Epidermal melanocyte (primary cell): ENCODE measurements around the gene SNX8.

Source experiments
- DNase-seq: peaks from one replicate; pipeline ENCODE4 v3.0.0; 2011; ENCODE audit warnings: low spot score; ENCODE audit not compliant: insufficient read length

The SNX8 gene

DNA sequence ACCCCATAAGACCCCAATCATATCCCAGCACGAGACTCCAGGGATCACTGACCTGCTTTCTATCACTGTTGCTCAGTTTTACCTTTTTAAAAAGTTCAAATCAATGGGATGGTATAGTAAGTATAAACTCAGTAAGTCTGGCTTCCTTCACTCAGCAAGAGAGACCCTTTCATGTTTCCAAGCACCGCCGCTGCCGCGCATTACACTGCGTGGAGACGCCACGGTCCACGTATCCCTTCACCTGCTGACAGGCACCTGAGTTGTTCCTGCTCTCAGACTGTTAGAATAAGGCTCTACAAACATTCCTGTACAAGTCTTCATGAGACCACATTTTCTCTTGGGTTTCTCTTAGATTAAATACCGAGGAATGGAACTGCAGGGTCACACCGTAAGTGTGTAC, 109.8 kb downstream of the SNX8 start:
- DNase-seq = no peak

DNA sequence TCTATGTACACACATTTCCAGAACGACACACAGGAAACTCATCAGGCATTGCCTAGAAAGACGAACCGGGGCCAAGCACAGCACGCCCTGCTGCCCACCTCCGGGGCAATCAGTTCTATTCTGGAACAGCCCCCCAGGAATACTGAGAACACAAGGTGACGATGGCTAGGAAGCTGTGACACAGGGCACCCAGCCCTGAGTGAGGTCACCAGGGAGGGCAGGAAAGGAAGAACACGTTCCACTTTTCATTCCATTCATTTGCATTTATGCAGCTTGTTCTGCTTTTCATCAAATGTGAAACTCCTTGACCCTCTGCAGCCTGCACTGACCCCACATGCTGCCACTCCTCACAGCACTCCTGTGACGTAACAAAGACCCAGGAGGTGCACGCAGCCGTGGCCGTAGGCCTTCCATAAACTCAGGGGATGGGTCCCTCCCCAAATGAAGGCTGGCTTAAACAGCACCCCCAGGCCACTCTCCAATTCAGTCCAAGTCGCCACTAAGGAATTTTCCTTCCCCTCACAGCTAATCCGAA, 110.4 kb downstream of the SNX8 start:
- no peak for DNase-seq

DNA sequence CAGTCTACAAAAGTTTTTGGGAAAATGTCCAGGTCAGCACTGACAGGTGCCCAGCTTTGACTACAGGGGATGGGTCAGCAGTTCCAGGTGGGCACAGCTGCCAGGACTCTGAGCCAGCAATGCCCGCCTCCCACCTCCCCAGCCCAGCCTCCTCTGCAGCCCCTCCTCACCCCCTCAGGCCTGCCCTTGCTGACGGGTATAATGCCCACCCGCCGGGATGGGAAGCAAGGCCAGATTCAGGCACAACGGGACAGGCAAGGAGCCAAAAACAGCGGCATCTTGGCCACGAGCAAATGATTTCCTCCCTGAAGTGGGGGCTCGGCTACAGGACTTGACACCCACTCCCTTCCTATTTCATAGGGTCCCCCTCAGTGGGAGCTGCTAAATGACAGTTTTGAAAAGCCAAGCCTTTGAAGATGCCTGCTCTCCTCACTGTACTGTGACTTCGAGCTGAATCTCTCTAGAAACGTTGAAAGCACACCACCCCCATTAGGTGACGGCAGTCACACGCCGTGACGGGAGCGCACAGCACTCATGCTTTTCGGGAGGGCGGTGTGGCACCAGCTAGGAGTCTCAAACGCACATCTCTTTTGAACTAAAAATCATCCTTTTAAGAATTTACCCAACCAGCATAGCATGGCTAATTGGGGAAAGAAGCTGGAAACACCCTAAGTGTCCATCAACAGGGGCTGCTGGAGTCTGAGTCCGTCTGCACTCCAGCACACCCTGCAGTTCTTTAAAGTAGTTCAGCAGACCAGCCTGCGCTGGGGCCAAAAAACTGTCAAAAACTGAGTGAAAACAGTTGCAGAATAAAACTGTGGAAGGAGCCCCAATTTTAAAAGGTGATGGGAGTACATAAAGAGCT, 111.1 kb downstream of the SNX8 start:
- DNase-seq = no peak

DNA sequence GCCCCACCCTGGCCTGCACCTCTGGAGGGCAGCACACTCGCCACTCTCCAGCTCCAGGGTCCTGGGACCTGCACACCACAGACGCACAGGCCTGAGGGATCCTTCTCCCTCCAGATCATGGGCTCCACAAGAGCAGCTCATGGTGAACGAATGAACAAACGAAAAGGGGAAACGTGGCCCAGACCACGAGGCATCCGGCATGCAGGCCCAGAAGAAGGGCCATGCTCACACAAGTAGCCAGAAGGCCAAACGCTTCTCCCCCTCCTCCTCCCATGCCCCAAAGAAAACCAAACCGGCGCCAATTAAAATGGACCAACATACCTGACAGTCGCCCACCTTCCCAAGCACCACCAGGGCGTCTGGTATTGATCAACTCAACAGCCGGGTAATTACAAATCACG, 111.9 kb downstream of the SNX8 start:
- DNase-seq = no peak
